ENCODE data around the gene MXI1.

MXI1 gene

GRCh38 chr10:110207011-110207804 is at the start of gene MXI1:
Gene MXI1 (plus strand): TSS chr10:110207605. CDS start chr10:110207809, 204 bp downstream.
- peak; percentile 45 to 52 for DNase-seq

DNA sequence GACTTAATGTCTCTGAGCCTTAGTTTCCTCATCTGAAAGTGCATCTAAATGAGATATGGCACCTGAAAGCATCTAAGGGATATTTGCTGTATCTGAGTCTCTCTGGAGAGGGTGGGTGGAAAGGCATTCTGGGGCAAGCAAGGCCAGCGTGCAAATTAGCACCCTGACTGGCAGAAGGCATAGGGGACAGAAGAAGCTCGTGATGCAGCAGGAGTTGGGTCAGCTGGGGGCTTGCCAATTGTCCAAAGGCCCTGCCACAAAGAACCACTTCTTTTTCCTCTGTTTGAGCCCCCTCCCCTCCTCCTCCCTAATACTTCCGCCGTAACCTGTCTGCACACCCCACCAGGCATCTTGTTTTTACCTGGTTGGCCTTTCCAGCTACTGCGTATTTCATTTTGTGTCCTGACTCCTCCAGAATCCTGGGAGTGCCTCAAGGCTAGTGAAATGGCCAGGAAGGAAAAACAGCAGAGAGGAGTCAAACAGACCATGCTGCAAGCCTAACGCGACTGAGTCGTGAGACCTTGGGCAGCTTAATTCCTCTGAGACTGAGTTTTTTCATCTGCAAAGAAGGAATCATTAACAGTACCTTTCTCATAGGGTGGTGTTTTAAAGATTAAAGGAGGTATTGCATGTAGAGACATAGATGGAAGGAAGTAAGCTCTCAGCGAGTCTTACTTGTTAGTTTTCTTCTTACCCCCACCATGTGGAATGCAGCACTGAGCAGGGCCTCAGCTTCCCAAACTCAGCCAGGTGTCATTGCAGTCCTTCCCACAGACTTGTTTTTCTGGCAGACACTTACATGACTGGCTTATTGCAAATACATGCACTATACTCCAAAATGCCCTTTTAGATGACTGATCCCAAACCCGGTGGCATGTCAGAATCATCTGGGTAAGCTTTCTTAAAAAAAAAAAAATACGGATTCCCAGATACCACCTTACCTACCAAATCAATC is 49.1 kb upstream of the MXI1 start:
- no peak for DNase-seq

GRCh38 chr10:110160081-110160480 is 47.3 kb upstream of the MXI1 start:
- DNase-seq, result no peak

- no peak for DNase-seq
Observed at GRCh38 chr10:110160522-110160921, 46.9 kb upstream of the MXI1 start.

- no peak for DNase-seq
Observed at GRCh38 chr10:110162741-110163145, 44.7 kb upstream of the MXI1 start.

- DNase-seq, result no peak
Observed at GRCh38 chr10:110163192-110163773, 44.1 kb upstream of the MXI1 start.

GRCh38 chr10:110163841-110164240 is 43.6 kb upstream of the MXI1 start:
- DNase-seq, result no peak

GRCh38 chr10:110165239-110165638 is 42.2 kb upstream of the MXI1 start:
- no peak for DNase-seq

GRCh38 chr10:110167149-110167548 is 40.3 kb upstream of the MXI1 start:
- DNase-seq, result no peak

DNA sequence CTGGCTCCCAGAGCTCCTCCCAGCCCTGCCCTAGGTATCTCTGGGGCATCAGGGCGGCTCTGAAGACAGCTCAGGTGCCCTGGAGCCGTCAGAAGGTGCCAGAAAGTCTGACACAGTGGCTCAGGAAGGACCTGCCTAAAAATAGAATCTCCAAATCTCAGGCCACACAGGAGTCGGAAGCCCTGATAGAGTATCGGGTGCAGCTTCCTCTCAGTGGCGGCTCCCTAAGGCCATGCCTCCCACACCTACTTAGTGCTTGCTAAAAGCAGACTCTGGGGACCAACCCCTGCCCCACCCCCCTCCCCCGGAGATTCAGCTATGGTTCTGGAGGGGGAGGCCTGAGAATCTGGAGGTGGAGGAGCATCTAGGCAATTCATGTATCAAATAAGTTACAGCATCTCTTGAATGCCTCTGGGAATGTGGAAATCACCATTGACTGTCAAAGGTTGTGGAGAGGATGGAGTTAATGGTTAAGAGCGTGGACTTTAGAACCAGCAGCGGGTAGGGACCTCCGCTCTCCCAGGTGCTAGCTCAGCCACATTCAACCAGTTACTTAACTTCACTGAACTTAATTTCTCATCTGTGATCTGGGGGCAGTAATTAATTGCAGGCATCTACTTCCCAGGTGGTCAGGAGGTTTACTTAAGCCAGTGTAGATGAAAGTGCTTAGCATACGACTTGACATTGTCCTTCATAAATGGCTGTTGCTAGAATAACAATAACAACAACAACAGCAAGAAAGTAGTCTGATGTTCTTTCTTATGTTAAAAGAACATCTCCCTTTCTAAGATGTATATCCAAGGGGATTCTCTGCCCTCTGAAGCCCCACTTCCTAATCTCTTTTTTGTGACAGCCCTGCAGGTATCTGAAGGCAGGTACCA is 38.6 kb upstream of the MXI1 start:
- DNase-seq, result no peak

DNA sequence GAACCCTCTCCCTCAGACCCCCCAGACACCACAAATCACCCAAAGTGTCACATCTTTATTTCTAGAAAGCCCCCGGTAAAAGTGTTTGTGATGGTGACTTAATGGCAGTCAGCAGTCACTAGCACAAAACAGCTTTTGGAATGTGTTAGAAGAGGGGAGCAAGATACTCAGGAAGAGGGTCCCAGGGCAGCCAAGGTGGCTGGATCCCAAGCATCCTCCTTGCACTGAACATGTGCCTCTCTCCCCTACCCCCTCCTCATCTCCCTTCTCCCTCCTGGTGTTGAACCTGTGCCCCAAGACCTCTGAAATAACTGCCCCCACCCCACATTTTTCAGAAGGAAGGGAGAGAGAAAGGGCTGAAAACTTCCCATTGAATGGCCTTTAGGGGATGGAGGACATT is 37.8 kb upstream of the MXI1 start:
- DNase-seq, result no peak

DNA sequence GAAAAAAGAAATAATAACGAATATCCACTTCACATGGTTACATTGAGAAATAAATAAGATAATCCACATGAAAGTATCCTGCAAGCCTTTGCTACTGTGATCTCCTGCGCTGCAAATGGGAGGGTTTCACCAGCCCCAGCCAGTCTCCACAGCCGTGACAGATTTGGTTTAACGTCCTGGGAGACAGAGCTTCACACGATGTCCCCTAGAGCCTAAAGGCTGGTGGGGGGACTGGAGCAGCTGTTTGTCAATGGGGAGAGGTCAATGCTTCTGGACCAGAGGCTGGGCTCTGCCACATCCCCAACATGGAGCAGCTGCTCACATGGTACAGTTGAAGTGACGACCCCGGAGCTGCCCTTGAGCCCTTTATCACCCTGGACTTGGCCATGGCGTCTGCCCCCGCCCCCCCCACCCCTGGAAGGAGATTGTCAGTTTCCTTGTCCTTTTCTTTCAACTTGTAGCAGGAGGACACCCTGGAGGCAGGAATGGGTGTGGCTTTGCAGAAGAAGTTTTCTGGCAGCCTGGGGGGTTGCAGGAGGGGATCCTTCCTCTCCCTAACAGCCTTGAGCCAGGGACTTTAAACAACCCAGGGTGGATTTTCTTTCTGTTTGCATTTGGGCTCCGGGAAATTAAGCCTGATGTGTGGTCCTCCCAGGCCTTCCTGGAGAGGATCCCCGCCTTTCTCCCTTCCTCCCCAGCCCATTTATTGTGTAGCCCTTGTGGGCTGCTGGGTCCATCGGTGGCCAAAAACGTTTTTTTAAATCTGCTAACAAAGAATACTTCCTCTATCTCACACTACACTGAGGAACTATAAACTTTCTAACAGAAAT is 37.0 kb upstream of the MXI1 start:
- no peak for DNase-seq

DNA sequence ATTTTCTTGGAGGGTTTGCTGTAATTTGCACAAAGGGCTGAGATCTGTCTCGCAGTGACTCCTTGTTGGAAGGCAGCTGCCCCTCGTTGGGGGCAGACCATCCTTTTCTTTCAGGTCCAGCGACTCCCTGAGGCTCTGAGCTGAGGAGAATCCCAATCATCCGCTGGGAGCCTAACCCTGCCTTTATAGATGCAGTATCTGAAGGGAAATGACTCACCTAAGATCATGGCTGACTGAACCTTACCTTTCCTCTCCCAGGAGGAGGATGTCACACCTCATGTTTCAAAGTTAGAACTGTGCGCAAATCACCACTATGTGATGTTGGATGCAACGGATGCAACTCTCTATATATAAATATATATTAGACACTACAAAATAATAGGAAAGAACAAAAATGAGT is 36.4 kb upstream of the MXI1 start:
- DNase-seq, result no peak

DNA sequence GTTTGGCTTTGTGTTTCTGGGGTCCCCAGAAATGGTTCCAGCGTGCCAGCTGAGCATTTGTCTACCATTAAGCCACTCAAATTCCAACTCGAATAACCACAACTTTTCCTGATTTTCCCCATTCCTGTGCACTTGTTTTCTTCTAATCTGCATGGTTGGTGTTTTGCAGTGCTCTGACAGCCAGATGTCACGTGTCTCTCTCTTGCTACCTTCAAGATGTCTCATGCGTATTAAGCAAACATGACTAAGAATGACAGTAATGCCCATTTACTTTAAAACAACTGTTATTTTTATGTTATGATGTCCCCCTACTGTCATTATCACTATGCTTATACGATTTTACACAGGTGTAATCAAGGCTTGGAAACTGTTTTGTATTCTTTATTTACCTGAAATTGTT is 35.2 kb upstream of the MXI1 start:
- no peak for DNase-seq

DNA sequence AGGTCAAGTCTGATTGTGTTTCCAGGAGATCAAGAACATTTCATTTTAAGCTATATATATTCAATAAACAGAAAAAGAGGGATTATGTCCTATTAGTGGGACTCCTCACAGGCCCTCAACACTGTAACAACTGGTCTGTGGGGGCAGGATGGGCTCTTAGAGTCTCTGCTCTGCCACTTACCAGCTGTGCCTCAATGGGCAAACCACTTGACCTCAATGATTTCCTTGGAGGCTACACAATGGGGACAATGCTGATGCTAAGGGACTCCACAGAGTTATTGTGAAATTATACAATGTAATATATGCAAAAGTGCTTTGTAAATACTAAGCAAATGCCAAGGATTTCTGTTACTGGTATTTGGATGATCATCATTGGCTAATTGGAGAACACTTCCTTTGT is 33.2 kb upstream of the MXI1 start:
- no peak for DNase-seq

GRCh38 chr10:110174816-110175215 is 32.6 kb upstream of the MXI1 start:
- DNase-seq, result no peak

DNA sequence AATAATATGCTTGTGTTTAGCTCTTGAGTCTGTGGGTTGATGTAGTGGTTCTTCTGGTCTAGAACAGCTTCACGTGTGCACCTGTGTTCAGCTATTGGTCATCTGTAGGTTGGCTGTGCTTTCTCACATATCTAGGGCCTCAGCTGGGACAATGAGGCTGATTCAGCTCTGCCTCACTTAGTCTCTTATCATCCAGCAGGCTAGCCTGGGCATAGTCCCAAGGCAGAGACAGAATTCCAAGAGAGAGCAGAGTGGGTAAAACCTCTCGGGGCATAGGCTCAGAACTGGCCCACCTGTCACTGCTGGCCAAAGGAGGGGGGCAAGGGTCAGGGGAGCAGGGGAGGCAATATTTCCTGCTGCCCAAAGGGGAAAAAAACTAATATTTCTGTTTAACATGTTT is 32.0 kb upstream of the MXI1 start:
- DNase-seq, result no peak

GRCh38 chr10:110176141-110177030 is 31.0 kb upstream of the MXI1 start:
- no peak for DNase-seq

GRCh38 chr10:110179220-110179619 is 28.2 kb upstream of the MXI1 start:
- DNase-seq, result no peak

- DNase-seq, result no peak
Observed at GRCh38 chr10:110181451-110181850, 26.0 kb upstream of the MXI1 start.

GRCh38 chr10:110181911-110182310 is 25.5 kb upstream of the MXI1 start:
- no peak for DNase-seq
